WI38 (cell line): ENCODE measurements around the gene MMD.
"Not testable (repeated sequence)": the region's sequence is repeated elsewhere in the genome, so short reads cannot be mapped to it uniquely, and the experiment has no call there.

Experiments
- H3K4me3 ChIP-seq: 2 replicates; pipeline ENCODE4 v1.5.1; 2011; ENCODE audit warnings: low read depth, mild to moderate bottlenecking, control low read depth, low read length
- TF ChIP-seq, protein P1 (sequence below): IDR thresholded peaks from 2 replicates; pipeline ENCODE4 v1.5.1; 2012; ENCODE audit warnings: low read depth, mild to moderate bottlenecking, control low read depth, low read length

Gene MMD, protein sequence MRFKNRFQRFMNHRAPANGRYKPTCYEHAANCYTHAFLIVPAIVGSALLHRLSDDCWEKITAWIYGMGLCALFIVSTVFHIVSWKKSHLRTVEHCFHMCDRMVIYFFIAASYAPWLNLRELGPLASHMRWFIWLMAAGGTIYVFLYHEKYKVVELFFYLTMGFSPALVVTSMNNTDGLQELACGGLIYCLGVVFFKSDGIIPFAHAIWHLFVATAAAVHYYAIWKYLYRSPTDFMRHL

DNA sequence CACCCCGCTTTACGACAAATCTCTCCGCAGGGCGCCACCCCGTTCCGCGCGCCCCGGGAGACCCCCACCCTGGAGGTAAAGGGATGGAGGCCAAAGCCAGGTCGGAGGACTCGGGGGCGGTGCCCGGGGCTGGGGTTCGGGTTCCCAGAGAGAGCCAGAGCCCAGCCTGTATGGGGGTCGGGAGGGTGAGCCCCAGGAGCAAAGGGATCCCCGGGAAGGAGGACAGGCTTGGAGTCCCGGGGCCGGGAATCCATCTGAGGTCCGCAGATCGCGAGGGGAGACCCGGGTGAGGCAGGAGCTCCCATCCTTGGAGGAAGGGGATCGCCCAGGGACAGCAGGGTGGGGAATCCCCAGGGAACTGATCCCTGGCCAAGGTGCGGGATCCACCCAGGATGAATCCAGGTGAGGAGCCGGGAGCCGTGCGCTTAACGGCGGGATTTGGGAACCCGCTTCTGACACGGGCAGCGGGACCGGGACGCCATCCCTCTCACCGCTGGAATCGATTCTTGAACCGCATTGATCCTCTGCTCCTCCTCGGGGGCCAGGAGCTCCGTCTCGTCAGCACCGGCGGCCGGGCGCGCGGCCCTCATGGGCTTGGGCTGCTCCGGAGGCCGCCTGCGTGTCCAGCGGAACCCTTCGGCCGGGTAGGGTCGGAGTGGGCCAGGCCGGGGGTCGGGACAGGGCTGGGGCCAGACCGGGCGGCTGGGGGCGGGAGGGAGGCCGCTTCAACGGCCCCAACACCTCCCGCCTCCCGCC, at the start of gene MMD:
TSS of gene MMD (minus strand) at position 657 of the 756 bp plus-strand sequence. CDS start at position 517, 140 bp downstream.
- peak within 1 kb of the TSS; percentile 87 for H3K4me3 ChIP-seq
- TF ChIP-seq, protein P1, sequence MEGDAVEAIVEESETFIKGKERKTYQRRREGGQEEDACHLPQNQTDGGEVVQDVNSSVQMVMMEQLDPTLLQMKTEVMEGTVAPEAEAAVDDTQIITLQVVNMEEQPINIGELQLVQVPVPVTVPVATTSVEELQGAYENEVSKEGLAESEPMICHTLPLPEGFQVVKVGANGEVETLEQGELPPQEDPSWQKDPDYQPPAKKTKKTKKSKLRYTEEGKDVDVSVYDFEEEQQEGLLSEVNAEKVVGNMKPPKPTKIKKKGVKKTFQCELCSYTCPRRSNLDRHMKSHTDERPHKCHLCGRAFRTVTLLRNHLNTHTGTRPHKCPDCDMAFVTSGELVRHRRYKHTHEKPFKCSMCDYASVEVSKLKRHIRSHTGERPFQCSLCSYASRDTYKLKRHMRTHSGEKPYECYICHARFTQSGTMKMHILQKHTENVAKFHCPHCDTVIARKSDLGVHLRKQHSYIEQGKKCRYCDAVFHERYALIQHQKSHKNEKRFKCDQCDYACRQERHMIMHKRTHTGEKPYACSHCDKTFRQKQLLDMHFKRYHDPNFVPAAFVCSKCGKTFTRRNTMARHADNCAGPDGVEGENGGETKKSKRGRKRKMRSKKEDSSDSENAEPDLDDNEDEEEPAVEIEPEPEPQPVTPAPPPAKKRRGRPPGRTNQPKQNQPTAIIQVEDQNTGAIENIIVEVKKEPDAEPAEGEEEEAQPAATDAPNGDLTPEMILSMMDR = no peak

DNA sequence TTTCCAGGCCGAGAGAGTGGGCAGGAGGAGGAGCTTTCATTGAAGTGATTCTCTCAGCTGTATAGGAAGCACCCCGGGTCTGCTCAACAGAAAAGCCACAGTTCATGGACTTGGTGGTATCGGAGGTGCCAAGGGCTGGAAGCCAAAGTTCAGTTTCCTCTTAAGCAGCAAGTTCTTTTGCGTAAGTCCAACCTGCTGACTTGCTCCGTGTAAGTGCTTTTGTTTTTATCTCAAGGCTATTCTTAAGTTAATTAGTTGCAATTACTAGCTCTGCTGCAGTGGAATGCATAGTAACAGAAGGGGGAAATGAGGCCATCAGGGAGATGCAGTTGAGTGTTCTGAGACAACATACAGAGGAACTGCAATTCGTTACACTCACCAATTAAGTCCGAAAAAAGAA, 45.0 kb upstream of the MMD start:
- TF ChIP-seq, protein P1 = no peak
- H3K4me3 ChIP-seq = no peak overlapping the region

DNA sequence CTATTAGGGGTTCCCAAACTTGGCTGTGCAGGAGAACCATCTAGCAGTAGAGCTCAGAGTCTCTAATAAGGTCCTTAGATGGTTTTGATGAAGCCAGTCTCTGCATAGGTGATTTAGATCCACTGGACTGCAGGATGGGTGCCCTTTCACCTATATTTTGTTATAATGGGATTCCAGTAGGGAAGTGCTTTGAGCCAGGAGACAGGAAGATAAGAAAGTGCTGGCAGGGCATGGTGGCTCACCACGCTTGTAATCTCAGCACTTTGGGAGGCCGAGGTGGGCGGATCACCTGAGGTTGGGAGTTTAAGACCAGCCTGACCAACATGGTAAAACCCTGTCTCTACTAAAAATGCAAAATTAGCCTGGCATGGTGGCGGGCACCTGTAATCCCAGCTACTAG, 44.1 kb upstream of the MMD start:
- not testable (repeated sequence) for H3K4me3 ChIP-seq

DNA sequence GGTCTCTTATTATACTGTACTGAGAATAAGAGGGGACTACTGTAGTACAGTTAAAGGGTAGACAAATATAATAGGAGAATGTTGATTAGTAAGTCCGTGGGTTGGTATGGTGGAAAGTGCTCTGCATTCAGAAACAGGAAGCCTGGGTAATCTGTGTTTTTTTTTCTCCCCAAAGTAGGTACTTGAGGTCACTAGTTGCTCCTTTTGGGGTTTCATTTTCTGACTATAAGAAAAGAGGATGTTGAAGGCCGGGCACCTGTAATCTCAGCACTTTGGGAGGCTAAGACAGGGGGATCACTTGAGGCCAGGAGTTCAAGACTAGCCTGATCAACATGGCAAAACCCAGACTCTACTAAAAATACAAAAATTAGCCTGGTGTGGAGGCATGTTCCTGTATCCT, 42.0 kb upstream of the MMD start:
- TF ChIP-seq, protein P1 = no peak

DNA sequence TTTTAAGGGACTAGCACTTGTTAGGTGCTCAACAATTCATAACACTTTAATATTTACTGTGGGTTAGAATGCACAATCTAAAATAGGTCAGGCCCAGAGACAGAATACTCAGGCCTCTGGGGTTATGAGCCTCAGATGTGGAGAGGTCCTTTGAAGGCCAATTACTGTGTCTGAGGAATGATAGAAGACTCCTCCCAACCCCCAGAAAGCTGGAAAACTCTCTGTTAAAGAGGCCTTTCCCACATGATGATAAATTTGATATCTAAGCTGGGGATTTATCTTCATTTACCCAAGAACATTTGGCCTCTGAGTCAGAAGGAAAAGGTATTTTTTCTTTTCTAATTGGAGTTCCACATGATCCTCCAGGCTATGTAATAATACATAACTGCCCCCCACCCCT, 41.1 kb upstream of the MMD start:
- no peak overlapping the region for H3K4me3 ChIP-seq
- TF ChIP-seq, protein P1 = no peak

More for the DNA sequence above, 42.0 kb upstream of the MMD start:
- H3K4me3 ChIP-seq = no peak overlapping the region

DNA sequence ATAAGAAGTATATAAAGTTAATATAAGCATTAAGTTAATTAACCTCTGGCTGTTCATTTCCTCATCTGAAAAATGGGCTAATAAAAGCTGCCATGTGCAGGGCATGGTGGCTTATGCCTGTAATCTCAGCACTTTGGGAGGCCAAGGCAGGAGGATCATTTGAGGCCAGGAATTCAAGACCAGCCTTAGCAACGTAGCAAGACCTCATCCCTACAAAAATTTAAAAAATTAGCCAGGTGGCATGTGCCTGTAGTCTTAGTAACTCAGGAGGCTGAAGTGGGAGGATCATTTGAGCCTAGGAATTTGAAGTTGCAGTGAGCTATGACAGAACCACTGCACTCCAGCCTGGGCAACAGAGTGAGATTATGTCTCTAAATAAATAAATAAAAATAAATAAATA, 40.6 kb upstream of the MMD start:
- TF ChIP-seq, protein P1 = no peak
- H3K4me3 ChIP-seq = no peak overlapping the region

DNA sequence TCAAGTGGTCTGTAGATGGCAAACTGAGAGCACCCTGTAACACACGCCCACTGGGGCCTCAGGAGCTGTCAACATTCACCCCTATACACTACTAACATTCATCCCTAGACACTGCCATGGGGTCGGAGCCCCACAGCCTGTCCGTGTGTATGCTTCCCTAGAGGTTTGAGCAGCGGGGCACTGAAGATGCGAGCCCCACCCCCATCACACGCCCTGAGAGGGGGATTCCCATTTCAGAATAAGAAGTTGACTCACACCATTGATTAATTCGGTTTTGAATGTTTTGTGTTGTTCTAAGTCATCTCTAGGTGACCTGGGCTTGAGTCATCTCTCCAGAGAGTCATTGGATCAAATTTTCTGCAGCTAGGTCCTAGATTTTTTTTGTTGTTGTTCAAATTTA, 37.3 kb upstream of the MMD start:
- TF ChIP-seq, protein P1 = no peak

More for the DNA sequence above, 37.3 kb upstream of the MMD start:
- no peak overlapping the region for H3K4me3 ChIP-seq
